ENCODE data around the gene KHDC4.

Gene KHDC4

GRCh38 chr1:155968670-155969069, 34.5 kb upstream of the KHDC4 start:
- no peak for DNase-seq

- no peak for DNase-seq
Measured at GRCh38 chr1:155968051-155968400, 33.8 kb upstream of the KHDC4 start.

- DNase-seq, result no peak
Measured at GRCh38 chr1:155967341-155968050, 33.3 kb upstream of the KHDC4 start.

- DNase-seq, result peak; percentile 77
Measured at GRCh38 chr1:155966750-155967149, 32.5 kb upstream of the KHDC4 start.

GRCh38 chr1:155966135-155966534, 31.9 kb upstream of the KHDC4 start:
- DNase-seq, result no peak

- peak; percentile 39 for DNase-seq
Measured at GRCh38 chr1:155964193-155964592, 30.0 kb upstream of the KHDC4 start.

GRCh38 chr1:155962599-155963211, 28.5 kb upstream of the KHDC4 start:
- DNase-seq, result no peak

GRCh38 chr1:155961937-155962336, 27.7 kb upstream of the KHDC4 start:
- DNase-seq, result peak; percentile 64

GRCh38 chr1:155960081-155960745, 26.0 kb upstream of the KHDC4 start:
- DNase-seq, result no peak

- no peak for DNase-seq
Measured at GRCh38 chr1:155957411-155957915, 23.2 kb upstream of the KHDC4 start.

- no peak for DNase-seq
Measured at GRCh38 chr1:155954645-155955044, 20.4 kb upstream of the KHDC4 start.

- DNase-seq, result no peak
Measured at GRCh38 chr1:155952505-155952890, 18.3 kb upstream of the KHDC4 start.

- DNase-seq, result no peak
Measured at GRCh38 chr1:155951753-155952504, 17.7 kb upstream of the KHDC4 start.

GRCh38 chr1:155950829-155951228, 16.6 kb upstream of the KHDC4 start:
- DNase-seq, result no peak

- DNase-seq, result no peak
Measured at GRCh38 chr1:155947741-155948140, 13.5 kb upstream of the KHDC4 start.

GRCh38 chr1:155947292-155947691, 13.1 kb upstream of the KHDC4 start:
- no peak for DNase-seq

GRCh38 chr1:155946633-155947219, 12.5 kb upstream of the KHDC4 start:
- DNase-seq, result no peak

GRCh38 chr1:155944444-155944799, 10.2 kb upstream of the KHDC4 start:
- DNase-seq, result no peak

GRCh38 chr1:155942578-155943141, 8.4 kb upstream of the KHDC4 start:
- DNase-seq, result no peak

GRCh38 chr1:155941845-155942531, 7.8 kb upstream of the KHDC4 start:
- DNase-seq, result no peak

GRCh38 chr1:155940993-155941844, 7.0 kb upstream of the KHDC4 start, which contains the start of gene RXFP4:
TSS of gene RXFP4 (plus strand) at chr1:155941638. CDS start at chr1:155941710, 72 bp downstream.
- peak; percentile 43 for DNase-seq
